ENCODE data around the gene NDUFS7.

NDUFS7 gene

DNA sequence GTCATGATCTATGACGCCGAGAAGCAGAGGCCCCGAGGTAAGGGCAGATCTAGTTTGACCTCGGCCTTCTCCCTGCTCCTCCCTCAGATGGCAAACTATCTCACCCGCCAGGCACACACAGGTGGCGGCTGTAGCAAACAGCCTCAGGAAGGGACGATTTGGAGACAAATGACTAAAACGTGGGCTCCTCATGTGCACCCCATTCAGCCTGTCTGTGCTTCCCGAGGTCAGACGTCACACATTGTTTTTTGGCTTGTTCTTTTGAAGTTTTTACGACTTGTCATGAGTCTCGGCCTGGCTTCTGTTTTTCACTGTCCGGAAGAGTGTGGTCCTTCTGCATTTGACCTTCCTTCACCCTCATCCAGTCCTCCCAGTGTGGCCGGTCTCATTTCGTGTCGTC is 38.7 kb downstream of the NDUFS7 start:
- DNase-seq (ENCODE audit: low read depth): no peak
- TF ChIP-seq, protein P1, sequence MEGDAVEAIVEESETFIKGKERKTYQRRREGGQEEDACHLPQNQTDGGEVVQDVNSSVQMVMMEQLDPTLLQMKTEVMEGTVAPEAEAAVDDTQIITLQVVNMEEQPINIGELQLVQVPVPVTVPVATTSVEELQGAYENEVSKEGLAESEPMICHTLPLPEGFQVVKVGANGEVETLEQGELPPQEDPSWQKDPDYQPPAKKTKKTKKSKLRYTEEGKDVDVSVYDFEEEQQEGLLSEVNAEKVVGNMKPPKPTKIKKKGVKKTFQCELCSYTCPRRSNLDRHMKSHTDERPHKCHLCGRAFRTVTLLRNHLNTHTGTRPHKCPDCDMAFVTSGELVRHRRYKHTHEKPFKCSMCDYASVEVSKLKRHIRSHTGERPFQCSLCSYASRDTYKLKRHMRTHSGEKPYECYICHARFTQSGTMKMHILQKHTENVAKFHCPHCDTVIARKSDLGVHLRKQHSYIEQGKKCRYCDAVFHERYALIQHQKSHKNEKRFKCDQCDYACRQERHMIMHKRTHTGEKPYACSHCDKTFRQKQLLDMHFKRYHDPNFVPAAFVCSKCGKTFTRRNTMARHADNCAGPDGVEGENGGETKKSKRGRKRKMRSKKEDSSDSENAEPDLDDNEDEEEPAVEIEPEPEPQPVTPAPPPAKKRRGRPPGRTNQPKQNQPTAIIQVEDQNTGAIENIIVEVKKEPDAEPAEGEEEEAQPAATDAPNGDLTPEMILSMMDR (IDR thresholded peaks at IDR 0.05; ENCODE audit: control insufficient read depth, insufficient read depth, low read depth, low read length, missing control alignments): no peak
- no peak overlapping the region for H3K4me3 ChIP-seq (ENCODE audit: control insufficient read depth, low read depth, low read length)

DNA sequence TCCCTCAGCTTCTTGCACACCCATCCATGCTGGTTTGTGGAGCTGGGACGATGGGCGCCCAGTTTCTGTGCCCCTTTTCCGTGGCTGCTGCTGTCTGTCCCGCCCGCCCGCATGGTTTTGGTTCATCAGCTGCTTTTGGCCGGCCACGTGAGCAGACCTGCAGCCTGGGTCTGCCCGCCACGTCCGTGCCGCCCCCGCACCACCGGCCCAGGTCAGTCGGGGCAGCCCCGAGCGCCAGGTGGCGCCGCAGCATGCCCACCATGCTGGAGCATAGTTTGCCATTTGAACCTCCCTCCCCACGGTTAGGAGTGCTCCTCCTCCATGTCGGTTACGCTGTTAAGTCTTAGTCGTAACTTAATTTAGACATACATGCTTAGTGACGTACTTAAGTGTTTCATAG is 39.2 kb downstream of the NDUFS7 start:
- no peak for DNase-seq (ENCODE audit: low read depth)
- no peak overlapping the region for H3K4me3 ChIP-seq (ENCODE audit: control insufficient read depth, low read depth, low read length)
- TF ChIP-seq, protein P1 (IDR thresholded peaks at IDR 0.05; ENCODE audit: control insufficient read depth, insufficient read depth, low read depth, low read length, missing control alignments): no peak

DNA sequence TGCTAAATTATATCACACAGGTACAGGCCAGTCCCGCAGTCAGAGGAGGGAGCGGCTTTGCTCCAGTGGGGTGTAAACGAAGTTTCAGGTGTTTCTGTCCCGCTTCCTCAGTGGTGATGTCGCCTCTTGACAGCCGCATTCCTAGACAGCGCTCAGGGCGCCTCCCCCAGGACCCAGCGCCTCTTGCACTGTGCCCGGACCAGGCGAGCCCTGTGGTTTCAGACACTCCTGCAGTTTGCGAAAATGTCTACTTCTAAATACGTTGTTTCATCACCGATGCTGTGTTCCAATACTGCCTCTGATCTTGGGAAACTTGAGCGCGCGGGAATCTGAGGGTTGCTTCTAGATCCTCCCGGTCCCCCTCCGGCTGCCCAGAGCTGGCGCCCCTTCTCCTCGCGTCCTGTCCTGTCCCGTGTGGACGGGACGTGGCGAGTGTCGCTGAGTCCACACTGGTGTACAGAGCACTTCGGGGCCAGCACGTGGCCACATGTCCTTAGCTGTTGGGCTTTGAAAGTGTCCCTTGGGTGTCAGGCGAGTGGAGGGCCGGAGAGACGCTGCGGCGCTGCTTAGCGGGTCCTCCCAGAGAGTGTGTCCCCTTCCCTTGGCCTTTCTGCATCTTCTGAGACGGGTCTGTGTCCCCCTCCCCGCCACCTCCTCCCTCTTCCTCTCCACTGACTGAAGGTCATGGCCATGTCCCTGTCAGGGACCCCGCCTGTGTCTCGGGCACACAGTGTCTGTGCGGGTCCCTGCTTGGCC is 39.9 kb downstream of the NDUFS7 start:
- no peak overlapping the region for H3K4me3 ChIP-seq (ENCODE audit: control insufficient read depth, low read depth, low read length)
- TF ChIP-seq, protein P1 (IDR thresholded peaks at IDR 0.05; ENCODE audit: control insufficient read depth, insufficient read depth, low read depth, low read length, missing control alignments): no peak
- no peak for DNase-seq (ENCODE audit: low read depth)

DNA sequence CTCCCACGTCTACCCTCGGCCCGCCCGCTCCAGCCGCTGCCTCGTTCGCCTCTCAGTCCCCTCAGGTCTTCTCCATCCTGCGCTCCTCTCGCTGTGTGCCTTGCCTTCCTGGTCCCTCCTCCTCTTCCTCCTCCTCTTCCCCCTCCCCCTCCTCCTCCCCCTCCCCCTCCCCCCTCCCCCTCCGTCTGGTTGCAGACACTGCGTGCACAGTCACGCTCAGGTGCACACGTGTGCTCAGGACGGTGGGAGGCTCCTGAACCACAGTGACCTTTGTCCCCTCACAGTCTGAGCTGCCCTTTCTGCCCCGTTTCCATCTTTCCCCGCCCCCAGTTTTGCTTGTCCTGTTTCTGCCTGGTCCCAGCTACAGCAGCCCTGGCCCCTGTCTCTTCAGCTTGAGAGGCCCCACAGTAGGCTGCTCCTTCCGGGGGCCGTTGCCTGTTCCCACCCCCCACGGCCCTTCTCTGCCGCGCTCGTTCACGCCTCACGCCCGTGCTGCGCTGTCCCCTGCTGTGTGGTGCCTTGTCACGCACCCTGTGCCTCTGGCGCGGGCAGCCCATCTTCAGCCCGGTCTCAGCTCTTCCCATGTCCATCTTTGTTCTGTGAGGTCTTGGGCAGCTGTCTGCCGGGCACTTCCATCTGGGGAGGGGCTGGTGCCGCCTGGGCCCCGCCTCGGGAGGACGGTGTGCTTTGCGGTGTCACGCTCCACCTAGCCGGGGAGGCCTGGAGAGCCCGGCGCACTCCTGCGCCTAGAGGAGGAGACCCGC is 40.7 kb downstream of the NDUFS7 start:
- no peak overlapping the region for H3K4me3 ChIP-seq (ENCODE audit: control insufficient read depth, low read depth, low read length)
- TF ChIP-seq, protein P1 (IDR thresholded peaks at IDR 0.05; ENCODE audit: control insufficient read depth, insufficient read depth, low read depth, low read length, missing control alignments): no peak
- DNase-seq (ENCODE audit: low read depth): no peak

DNA sequence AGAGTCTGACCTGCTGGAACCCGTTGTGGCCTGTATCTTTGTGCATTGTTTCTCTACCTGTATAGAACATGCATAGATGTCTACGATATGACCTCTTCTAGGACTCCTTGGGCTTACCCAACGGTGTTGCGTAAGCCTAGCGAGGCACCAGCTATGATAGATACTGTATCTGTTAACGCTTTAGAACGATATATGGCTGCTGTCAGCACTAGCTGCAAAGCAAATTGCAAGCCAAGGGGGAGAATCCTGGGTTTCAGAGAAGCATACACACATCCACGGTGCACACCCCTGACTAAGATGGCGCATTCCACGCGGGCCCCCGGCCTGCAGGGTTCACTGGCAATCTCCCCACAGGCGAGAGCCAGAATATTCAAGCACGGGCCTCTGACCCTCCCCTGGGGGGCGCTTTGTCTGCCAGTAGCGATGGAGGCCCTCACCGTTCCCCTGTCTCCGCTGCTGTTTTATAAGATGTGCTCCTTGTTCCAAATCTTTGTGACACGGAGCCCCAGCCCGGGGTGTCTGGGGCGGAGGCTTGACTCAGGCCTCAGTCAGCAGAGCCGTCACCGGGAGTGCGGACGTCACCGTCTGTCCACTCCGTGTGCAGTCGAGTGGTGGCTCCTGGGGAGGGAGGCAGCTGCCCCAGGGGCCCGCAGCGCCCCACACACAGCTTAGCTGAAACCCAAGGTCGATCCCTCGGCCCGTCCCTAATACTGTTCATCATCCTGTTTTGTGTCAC is 41.6 kb downstream of the NDUFS7 start:
- no peak overlapping the region for H3K4me3 ChIP-seq (ENCODE audit: control insufficient read depth, low read depth, low read length)
- DNase-seq (ENCODE audit: low read depth): no peak
- TF ChIP-seq, protein P1 (IDR thresholded peaks at IDR 0.05; ENCODE audit: control insufficient read depth, insufficient read depth, low read depth, low read length, missing control alignments): no peak

DNA sequence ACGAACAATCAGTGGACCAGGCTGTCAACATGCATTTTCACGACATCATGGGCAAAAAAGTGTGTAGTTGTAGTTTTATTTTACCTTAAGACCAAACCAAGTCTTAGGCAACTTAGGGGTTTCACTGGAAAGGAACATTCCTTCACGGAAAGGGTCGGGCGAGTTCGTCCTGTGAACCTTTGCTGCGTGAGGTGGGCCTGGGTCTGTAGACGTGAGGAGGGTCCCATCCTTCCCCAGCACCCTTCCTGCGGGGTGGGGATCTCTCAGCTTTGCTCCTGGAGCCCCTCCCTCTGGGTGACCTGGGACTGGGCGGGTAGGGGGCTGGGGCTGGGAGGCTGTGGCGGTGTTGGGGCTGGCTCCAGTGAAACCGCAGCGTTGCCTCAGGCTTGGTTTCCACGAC is 42.2 kb downstream of the NDUFS7 start:
- no peak for DNase-seq (ENCODE audit: low read depth)
- H3K4me3 ChIP-seq (ENCODE audit: control insufficient read depth, low read depth, low read length): no peak overlapping the region
- TF ChIP-seq, protein P1 (IDR thresholded peaks at IDR 0.05; ENCODE audit: control insufficient read depth, insufficient read depth, low read depth, low read length, missing control alignments): no peak

All from AG09309 (cell line).